Central memory CD8-positive, alpha-beta T cell (primary cell): ENCODE measurements around the gene SYTL4.

Experiments used
- ATAC-seq: fragments of 150-1000 bp; cut with Tn5 transposase; replicated peaks from 2 replicates; pipeline ENCODE4 v1.10.0; 2022; ENCODE audit warnings: mild to moderate bottlenecking, moderate FRiP score, moderate number of reproducible peaks; ENCODE audit not compliant: poor library complexity, severe bottlenecking; ENCODE audit errors: extremely low read depth
- DNase-seq, 2 donors: peaks; one replicate each; pipeline ENCODE4 v3.0.0; 2021; ENCODE audit warnings: low spot score in 2 of 2
- H3K27ac Mint-ChIP-seq: one replicate; pipeline ENCODE4 v1.8.0; 2022; ENCODE audit warnings: low read depth, mild to moderate bottlenecking, moderate library complexity, mixed read lengths
- H3K27me3 Mint-ChIP-seq: one replicate; pipeline ENCODE4 v1.8.0; 2022; ENCODE audit warnings: mixed read lengths
- H3K36me3 Mint-ChIP-seq: one replicate; pipeline ENCODE4 v1.8.0; 2022; ENCODE audit warnings: mild to moderate bottlenecking, moderate library complexity, mixed read lengths; ENCODE audit not compliant: insufficient read depth
- H3K4me1 Mint-ChIP-seq: one replicate; pipeline ENCODE4 v1.8.0; 2022; ENCODE audit warnings: mixed read lengths
- H3K4me3 Mint-ChIP-seq: one replicate; pipeline ENCODE4 v1.8.0; 2022; ENCODE audit warnings: mild to moderate bottlenecking, moderate library complexity, mixed read lengths
- H3K9me3 Mint-ChIP-seq: one replicate; pipeline ENCODE4 v1.8.0; 2022; ENCODE audit warnings: mixed read lengths

SYTL4 gene

GRCh38 chrX:100636321-100636991, 95.5 kb downstream of the SYTL4 start, which contains the start of gene TSPAN6:
TSPAN6 (minus strand) TSS chrX:100636806; CDS start chrX:100636694, 112 bp downstream.
- Mint-ChIP-seq H3K4me1 (peaks cover 9% of the 10 kb centered on the region), H3K27ac (no peak within 1 kb of the TSS), H3K4me3 (peak within 1 kb of the TSS; percentile 81), H3K9me3 (no peaks in the 10 kb centered on the region), H3K36me3 (no peaks in the 10 kb centered on the region), H3K27me3 (peaks cover 19% of the 10 kb centered on the region)
- DNase-seq, result peak; percentile 20 to 34
- ATAC-seq, result peak; percentile 81

GRCh38 chrX:100635989-100636320, 96.0 kb downstream of the SYTL4 start:
- H3K27me3 Mint-ChIP-seq, result peaks cover 19% of the 10 kb centered on the region
- ATAC-seq, result no peak
- H3K4me1 Mint-ChIP-seq, result peaks cover 9% of the 10 kb centered on the region
- H3K36me3 Mint-ChIP-seq, result no peaks in the 10 kb centered on the region
- no peak for DNase-seq
- H3K9me3 Mint-ChIP-seq, result no peaks in the 10 kb centered on the region
- no peak overlapping the region for H3K27ac Mint-ChIP-seq
- peak overlapping the region; percentile 81 for H3K4me3 Mint-ChIP-seq

DNA sequence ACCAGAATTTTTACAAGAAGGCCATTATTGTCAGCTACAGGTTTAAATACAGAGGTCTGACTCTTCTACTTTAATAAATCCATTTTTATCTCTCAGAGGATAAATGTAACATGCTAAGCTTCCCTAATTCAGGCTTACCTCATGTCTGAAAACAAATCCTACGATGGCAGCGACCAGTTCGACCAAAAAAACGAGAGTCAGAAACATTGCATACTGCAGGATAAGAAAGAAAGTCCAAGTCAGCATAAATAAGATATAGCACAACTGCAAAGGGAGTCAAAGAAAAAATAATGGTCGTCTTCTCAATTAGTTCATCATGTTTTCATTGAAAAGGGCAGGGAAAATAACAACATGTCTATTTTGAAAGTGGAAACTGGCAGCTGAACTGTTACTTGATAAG, 96.9 kb downstream of the SYTL4 start:
- H3K4me3 Mint-ChIP-seq, result no peak overlapping the region
- ATAC-seq (no peak), DNase-seq (no peak)
- H3K4me1 Mint-ChIP-seq, result peaks cover 9% of the 10 kb centered on the region
- no peak overlapping the region for H3K27ac Mint-ChIP-seq
- H3K27me3 Mint-ChIP-seq, result peaks cover 17% of the 10 kb centered on the region
- H3K9me3 Mint-ChIP-seq, result no peaks in the 10 kb centered on the region
- H3K36me3 Mint-ChIP-seq, result no peaks in the 10 kb centered on the region

DNA sequence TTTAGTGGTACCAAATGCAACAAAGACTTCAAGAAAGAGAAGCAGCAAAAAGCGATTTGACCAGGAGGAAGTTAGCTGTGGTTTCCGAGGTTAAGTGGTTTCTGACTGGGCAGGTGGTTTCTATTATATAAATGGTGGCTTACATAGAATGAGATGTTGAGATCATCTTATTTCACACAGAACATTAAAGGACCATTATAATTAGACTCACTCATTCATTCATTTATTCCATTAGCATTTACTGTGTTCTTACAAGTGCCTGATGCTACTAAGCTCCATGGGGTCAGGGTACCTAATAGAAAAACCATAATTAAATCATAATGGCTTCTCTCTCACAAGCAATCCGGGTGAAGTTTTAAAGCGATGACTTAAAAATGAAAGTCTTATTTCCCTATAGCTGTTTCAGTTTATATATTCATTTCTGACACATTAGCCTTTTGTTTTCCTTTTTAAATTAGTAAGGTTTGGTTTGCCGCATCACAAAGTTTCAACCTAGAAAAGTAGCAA, 105.9 kb downstream of the SYTL4 start:
- no peaks in the 10 kb centered on the region for H3K27me3 Mint-ChIP-seq
- no peak overlapping the region for H3K27ac Mint-ChIP-seq
- peaks cover 2% of the 10 kb centered on the region for H3K36me3 Mint-ChIP-seq
- no peak for DNase-seq
- ATAC-seq, result no peak
- peaks cover 6% of the 10 kb centered on the region for H3K4me1 Mint-ChIP-seq
- H3K4me3 Mint-ChIP-seq, result peak overlapping the region; percentile 6
- no peaks in the 10 kb centered on the region for H3K9me3 Mint-ChIP-seq
